Measurements from ENCODE around the gene DNAH10.
"Not testable (repeated sequence)": the region's sequence is repeated elsewhere in the genome, so short reads cannot be mapped to it uniquely, and the experiment has no call there.

The DNAH10 gene

DNA sequence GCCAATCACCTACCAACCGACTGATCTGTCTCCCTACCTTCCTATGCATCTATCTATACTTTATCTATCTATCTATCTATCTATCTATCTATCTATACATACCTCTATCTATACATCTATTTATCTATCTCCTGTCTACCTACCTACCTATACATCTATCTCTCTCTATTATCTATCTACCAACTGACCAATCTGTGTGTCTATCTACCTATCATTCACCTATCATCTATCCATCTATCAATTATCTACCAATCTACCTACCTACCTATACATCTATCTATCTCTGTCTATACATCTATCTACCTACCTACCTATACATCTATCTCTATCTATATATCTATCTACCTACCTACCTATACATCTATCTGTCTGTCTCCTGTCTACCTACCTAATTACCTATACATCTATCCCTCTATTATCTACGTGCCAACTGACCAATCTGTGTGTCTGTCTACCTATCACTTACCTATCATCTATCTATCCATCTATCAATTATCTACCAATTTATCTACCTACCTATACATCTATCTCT is 3.5 kb downstream of the DNAH10 start:
- Histone ChIP-seq H3K4me1 (ENCODE audit: control insufficient read depth, insufficient read depth, low read length) (peaks cover 12% of the 10 kb centered on the region), H3K36me3 (ENCODE audit: control insufficient read depth in 2 of 2, insufficient read depth in 2 of 2, low read length in 2 of 2) (peaks cover 0 to under 1% of the 10 kb centered on the region in 2 donors), H3K27ac (ENCODE audit: low read length) (no peak overlapping the region), H3K9ac (ENCODE audit: low read length in 2 of 2) (no peak overlapping the region), H3K27me3 (ENCODE audit: control insufficient read depth in 1 of 2, insufficient read depth in 2 of 2, low read length in 2 of 2) (peaks cover 13 to 20% of the 10 kb centered on the region in 2 donors), H3K4me3 (ENCODE audit: low read length in 2 of 2) (no peak overlapping the region), H3K9me3 (ENCODE audit: control insufficient read depth in 2 of 2, low read length in 2 of 2) (no peaks in the 10 kb centered on the region)

DNA sequence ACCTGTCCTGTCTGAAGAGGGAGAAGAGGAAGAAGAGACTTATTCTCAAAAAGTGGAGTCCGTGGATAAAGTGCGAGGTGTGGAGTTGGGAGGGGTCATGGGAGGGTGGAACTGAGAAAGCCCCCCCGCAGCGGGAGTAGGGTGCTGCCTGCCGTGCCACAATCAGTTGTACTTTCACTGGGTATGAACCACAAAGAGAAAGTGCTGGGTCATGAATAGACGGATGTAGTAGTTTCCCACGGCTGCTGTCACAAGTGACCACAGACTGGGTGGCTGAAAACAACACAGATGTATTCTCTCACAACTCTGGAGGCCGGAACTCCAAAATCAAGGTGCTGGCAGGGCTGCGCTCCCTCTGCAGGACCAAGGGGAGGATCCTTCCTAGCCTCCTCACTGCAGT is 5.5 kb downstream of the DNAH10 start:
- Histone ChIP-seq H3K4me3 (ENCODE audit: low read length in 2 of 2) (no peak overlapping the region), H3K27ac (ENCODE audit: low read length) (no peak overlapping the region), H3K27me3 (ENCODE audit: control insufficient read depth in 1 of 2, insufficient read depth in 2 of 2, low read length in 2 of 2) (peaks cover 3 to 8% of the 10 kb centered on the region in 2 donors), H3K9ac (ENCODE audit: low read length in 2 of 2) (no peak overlapping the region), H3K9me3 (ENCODE audit: control insufficient read depth in 2 of 2, low read length in 2 of 2) (no peaks in the 10 kb centered on the region), H3K4me1 (ENCODE audit: control insufficient read depth, insufficient read depth, low read length) (peaks cover 2% of the 10 kb centered on the region), H3K36me3 (ENCODE audit: control insufficient read depth in 2 of 2, insufficient read depth in 2 of 2, low read length in 2 of 2) (no peaks in the 10 kb centered on the region)

DNA sequence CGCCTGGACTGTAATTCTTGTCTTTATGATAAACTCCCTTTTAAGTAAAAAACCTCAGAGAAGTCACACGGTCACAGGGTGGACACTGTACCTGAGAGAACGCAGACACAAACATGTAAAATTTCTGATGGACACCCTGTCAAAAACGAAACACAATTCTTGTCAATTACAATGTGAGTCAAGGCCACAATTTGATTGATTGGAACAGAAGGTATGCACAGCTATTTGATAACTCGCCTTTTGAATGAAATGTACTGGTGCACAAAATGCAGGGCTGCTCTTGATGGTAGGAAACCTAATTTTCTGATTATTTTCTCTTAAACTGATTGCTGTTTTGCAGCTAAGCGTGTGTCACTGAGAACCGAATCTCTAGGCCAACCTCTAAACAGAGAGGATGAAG is 9.2 kb downstream of the DNAH10 start:
- no peak overlapping the region for H3K27ac ChIP-seq (ENCODE audit: low read length)
- no peaks in the 10 kb centered on the region for H3K4me1 ChIP-seq (ENCODE audit: control insufficient read depth, insufficient read depth, low read length)
- H3K9me3 ChIP-seq (ENCODE audit: control insufficient read depth in 2 of 2, low read length in 2 of 2), result no peaks in the 10 kb centered on the region
- no peak overlapping the region for H3K4me3 ChIP-seq (ENCODE audit: low read length in 2 of 2)
- H3K36me3 ChIP-seq (ENCODE audit: control insufficient read depth in 2 of 2, insufficient read depth in 2 of 2, low read length in 2 of 2), result no peaks in the 10 kb centered on the region
- no peak overlapping the region for H3K9ac ChIP-seq (ENCODE audit: low read length in 2 of 2)
- H3K27me3 ChIP-seq (ENCODE audit: control insufficient read depth in 1 of 2, insufficient read depth in 2 of 2, low read length in 2 of 2), result peaks cover 0 to 2% of the 10 kb centered on the region in 2 donors

GRCh38 chr12:123772074-123772473 is 10.0 kb downstream of the DNAH10 start:
- Histone ChIP-seq H3K27me3 (ENCODE audit: control insufficient read depth in 1 of 2, insufficient read depth in 2 of 2, low read length in 2 of 2) (peaks cover 0 to 2% of the 10 kb centered on the region in 2 donors), H3K9me3 (ENCODE audit: control insufficient read depth in 2 of 2, low read length in 2 of 2) (no peaks in the 10 kb centered on the region), H3K27ac (ENCODE audit: low read length) (no peak overlapping the region), H3K4me3 (ENCODE audit: low read length in 2 of 2) (no peak overlapping the region), H3K36me3 (ENCODE audit: control insufficient read depth in 2 of 2, insufficient read depth in 2 of 2, low read length in 2 of 2) (no peaks in the 10 kb centered on the region), H3K4me1 (ENCODE audit: control insufficient read depth, insufficient read depth, low read length) (no peaks in the 10 kb centered on the region), H3K9ac (ENCODE audit: low read length in 2 of 2) (no peak overlapping the region)

GRCh38 chr12:123773375-123773774 is 11.3 kb downstream of the DNAH10 start:
- Histone ChIP-seq H3K9ac (ENCODE audit: low read length in 2 of 2) (no peak overlapping the region), H3K27me3 (ENCODE audit: control insufficient read depth in 1 of 2, insufficient read depth in 2 of 2, low read length in 2 of 2) (peaks cover 0 to 2% of the 10 kb centered on the region in 2 donors), H3K36me3 (ENCODE audit: control insufficient read depth in 2 of 2, insufficient read depth in 2 of 2, low read length in 2 of 2) (no peaks in the 10 kb centered on the region), H3K27ac (ENCODE audit: low read length) (no peak overlapping the region), H3K4me3 (ENCODE audit: low read length in 2 of 2) (no peak overlapping the region), H3K9me3 (ENCODE audit: control insufficient read depth in 2 of 2, low read length in 2 of 2) (no peaks in the 10 kb centered on the region), H3K4me1 (ENCODE audit: control insufficient read depth, insufficient read depth, low read length) (no peaks in the 10 kb centered on the region)

DNA sequence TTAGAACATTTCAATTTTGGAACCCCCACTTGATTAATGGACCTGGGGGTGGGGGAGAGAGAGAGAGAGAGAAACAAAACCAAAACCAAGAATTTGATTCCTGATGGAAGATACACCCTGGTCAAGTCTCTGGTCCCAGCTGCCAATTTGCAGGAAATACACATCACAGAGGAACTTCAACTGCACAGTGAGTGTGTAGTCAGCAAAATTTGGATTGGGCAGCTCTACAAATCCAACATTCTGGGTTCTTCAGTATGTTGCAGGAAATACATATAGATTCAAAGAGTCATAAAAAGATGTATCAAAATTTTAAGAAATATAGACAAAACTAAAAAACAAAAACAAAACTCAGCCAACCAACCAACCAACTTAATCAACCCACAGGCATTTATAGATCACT is 17.4 kb downstream of the DNAH10 start:
- Histone ChIP-seq H3K27ac (ENCODE audit: low read length) (no peak overlapping the region), H3K4me1 (ENCODE audit: control insufficient read depth, insufficient read depth, low read length) (no peaks in the 10 kb centered on the region), H3K27me3 (ENCODE audit: control insufficient read depth in 1 of 2, insufficient read depth in 2 of 2, low read length in 2 of 2) (no peaks in the 10 kb centered on the region), H3K9ac (ENCODE audit: low read length in 2 of 2) (no peak overlapping the region), H3K4me3 (ENCODE audit: low read length in 2 of 2) (no peak overlapping the region), H3K36me3 (ENCODE audit: control insufficient read depth in 2 of 2, insufficient read depth in 2 of 2, low read length in 2 of 2) (no peaks in the 10 kb centered on the region), H3K9me3 (ENCODE audit: control insufficient read depth in 2 of 2, low read length in 2 of 2) (no peaks in the 10 kb centered on the region)

DNA sequence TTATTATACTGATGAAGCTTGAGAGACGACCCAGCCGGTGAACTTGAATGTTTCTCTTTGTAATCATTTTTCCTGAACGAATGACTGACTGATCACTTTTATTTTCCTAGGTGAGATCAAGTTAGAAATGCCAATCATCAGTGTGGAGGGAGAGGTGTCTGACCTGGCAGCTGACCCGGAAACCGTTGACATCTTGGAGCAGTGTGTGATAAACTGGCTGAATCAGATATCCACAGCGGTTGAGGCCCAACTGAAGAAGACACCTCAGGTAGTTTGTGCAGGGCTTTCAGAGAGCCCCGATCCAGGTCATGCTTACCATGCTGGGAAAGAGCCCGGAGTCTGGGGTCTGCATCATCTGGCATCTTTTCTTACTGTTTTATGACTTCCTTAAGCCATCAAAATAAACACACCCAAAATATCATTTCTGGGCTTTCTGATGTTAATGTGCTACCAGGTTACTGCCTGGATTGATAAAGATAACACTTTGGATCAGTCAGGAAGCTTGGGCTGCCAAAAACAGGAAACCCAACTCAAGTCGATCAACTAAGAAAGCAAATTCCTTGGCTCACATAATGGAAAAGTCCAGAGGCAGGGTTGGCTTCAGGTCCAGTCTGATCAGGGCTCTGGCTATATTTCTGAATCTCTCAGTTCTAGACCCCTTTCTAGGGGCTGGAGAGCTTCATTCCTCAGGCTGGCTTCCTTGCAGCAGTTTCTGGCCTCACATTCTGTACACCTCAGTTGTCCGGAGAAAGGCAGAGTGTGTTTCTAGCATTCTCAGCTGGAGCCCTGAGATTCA is 21.1 kb downstream of the DNAH10 start:
- Histone ChIP-seq H3K27me3 (ENCODE audit: control insufficient read depth in 1 of 2, insufficient read depth in 2 of 2, low read length in 2 of 2) (no peaks in the 10 kb centered on the region), H3K9me3 (ENCODE audit: control insufficient read depth in 2 of 2, low read length in 2 of 2) (no peaks in the 10 kb centered on the region), H3K4me3 (ENCODE audit: low read length in 2 of 2) (no peak overlapping the region), H3K36me3 (ENCODE audit: control insufficient read depth in 2 of 2, insufficient read depth in 2 of 2, low read length in 2 of 2) (no peaks in the 10 kb centered on the region), H3K9ac (ENCODE audit: low read length in 2 of 2) (no peak overlapping the region), H3K27ac (ENCODE audit: low read length) (no peak overlapping the region), H3K4me1 (ENCODE audit: control insufficient read depth, insufficient read depth, low read length) (no peaks in the 10 kb centered on the region)

DNA sequence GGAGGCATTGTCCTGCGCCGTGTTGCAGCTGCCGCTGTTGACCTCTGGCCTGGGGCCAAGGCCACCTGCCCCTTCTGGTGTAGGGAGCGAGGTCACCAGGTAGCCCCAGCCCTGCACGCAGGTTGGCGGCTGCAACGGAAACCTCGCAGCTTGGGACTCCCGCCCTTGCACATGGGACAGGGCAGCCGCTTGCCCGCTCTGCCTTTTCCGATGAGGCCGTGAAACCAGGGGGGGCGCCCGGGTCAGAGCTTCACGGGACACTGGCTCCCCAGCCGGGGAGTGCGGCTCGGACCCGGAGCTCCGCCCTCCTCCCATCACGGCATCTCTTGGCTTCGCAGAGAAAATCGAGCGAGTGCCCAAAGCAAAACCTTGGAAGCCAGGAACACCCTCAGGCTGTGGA is 25.4 kb downstream of the DNAH10 start:
- Histone ChIP-seq H3K36me3 (ENCODE audit: control insufficient read depth in 2 of 2, insufficient read depth in 2 of 2, low read length in 2 of 2) (no peaks in the 10 kb centered on the region), H3K9me3 (ENCODE audit: control insufficient read depth in 2 of 2, low read length in 2 of 2) (no peaks in the 10 kb centered on the region), H3K4me1 (ENCODE audit: control insufficient read depth, insufficient read depth, low read length) (no peaks in the 10 kb centered on the region), H3K9ac (ENCODE audit: low read length in 2 of 2) (no peak overlapping the region), H3K27ac (ENCODE audit: low read length) (no peak overlapping the region), H3K27me3 (ENCODE audit: control insufficient read depth in 1 of 2, insufficient read depth in 2 of 2, low read length in 2 of 2) (no peaks in the 10 kb centered on the region), H3K4me3 (ENCODE audit: low read length in 2 of 2) (no peak overlapping the region)

DNA sequence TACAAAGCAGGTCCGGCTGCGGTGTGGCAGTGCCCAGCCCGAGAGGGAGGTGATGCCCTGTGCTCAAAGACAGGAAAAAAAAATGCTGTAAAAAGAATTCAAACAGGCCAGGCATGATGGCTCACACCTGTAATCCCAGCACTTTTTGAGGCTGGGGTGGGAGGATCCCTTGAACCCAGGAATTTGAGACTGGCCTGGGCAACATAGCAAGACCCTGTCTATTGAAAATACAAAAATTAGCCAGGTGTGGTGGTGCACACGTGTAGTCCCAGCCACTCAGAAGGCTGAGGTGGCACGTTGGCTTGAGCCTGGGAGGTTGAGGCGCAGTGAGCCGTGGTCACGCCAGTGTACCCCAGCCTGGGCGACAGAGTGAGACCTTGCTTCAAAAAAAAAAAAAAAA is 26.4 kb downstream of the DNAH10 start:
- Histone ChIP-seq H3K36me3 (ENCODE audit: control insufficient read depth in 2 of 2, insufficient read depth in 2 of 2, low read length in 2 of 2) (no peaks in the 10 kb centered on the region), H3K4me1 (ENCODE audit: control insufficient read depth, insufficient read depth, low read length) (no peaks in the 10 kb centered on the region), H3K27ac (ENCODE audit: low read length) (no peak overlapping the region), H3K9me3 (ENCODE audit: control insufficient read depth in 2 of 2, low read length in 2 of 2) (no peaks in the 10 kb centered on the region), H3K4me3 (ENCODE audit: low read length in 2 of 2) (no peak overlapping the region), H3K9ac (ENCODE audit: low read length in 2 of 2) (no peak overlapping the region), H3K27me3 (ENCODE audit: control insufficient read depth in 1 of 2, insufficient read depth in 2 of 2, low read length in 2 of 2) (no peaks in the 10 kb centered on the region)

- not testable (repeated sequence) for H3K27me3 ChIP-seq (ENCODE audit: control insufficient read depth in 1 of 2, insufficient read depth in 2 of 2, low read length in 2 of 2); H3K4me1 ChIP-seq (ENCODE audit: control insufficient read depth, insufficient read depth, low read length); H3K9me3 ChIP-seq (ENCODE audit: control insufficient read depth in 2 of 2, low read length in 2 of 2); H3K4me3 ChIP-seq (ENCODE audit: low read length in 2 of 2); H3K36me3 ChIP-seq (ENCODE audit: control insufficient read depth in 2 of 2, insufficient read depth in 2 of 2, low read length in 2 of 2); H3K9ac ChIP-seq (ENCODE audit: low read length in 2 of 2); H3K27ac ChIP-seq (ENCODE audit: low read length)
These were observed 27.3 kb downstream of the DNAH10 start for GRCh38 chr12:123789422-123789821.

DNA sequence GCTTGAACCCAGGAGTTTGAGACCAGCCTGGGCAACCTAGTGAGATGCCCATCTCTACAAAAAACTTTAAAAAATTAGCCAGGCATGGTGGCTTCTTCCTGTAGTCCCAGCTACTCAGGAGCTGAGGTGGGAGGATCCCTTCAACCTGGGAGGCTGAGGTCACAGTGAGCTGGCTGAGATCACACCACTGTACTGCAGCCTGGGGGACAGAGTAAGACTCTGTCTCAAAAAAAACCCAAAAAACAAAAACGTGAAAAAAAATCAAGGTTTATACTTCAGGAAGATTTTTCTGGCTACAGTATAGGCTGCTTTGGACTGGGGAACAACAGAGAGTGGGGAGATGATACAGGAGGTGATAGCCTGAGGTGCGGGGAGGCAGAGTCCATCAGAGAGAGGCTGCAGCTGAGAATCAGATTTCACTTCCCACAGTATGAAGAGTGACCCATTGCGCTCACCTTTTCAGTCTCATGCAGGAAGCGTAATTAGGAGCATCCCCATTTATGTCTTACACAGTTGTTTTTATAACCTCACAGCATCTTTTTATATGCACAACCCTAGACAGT is 28.9 kb downstream of the DNAH10 start:
- H3K4me1 ChIP-seq (ENCODE audit: control insufficient read depth, insufficient read depth, low read length), result no peaks in the 10 kb centered on the region
- no peak overlapping the region for H3K4me3 ChIP-seq (ENCODE audit: low read length in 2 of 2)
- no peaks in the 10 kb centered on the region for H3K27me3 ChIP-seq (ENCODE audit: control insufficient read depth in 1 of 2, insufficient read depth in 2 of 2, low read length in 2 of 2)
- no peak overlapping the region for H3K9ac ChIP-seq (ENCODE audit: low read length in 2 of 2)
- H3K9me3 ChIP-seq (ENCODE audit: control insufficient read depth in 2 of 2, low read length in 2 of 2), result no peaks in the 10 kb centered on the region
- H3K36me3 ChIP-seq (ENCODE audit: control insufficient read depth in 2 of 2, insufficient read depth in 2 of 2, low read length in 2 of 2), result no peaks in the 10 kb centered on the region
- no peak overlapping the region for H3K27ac ChIP-seq (ENCODE audit: low read length)
